K562 (cell line): ENCODE data around the gene CPLANE2. TPM values are rescaled to one million over a fixed set of nuclear protein-coding genes. Genes with fewer than 3 reads are reported as not detected.

Experiments
- ATAC-seq: fragments of 200-7000 bp; cut with Tn5 transposase; 3 replicates; pipeline ENCODE4 v1.9.1; 2020; ENCODE audit warnings: moderate library complexity
- BruUV-seq: library from RNA; stranded (reverse); fragments of 400-500 nt; replicated peaks from 2 replicates; lab custom pipeline; 2021; lab: Mats Ljungman, UMichigan
- CTCF ChIA-PET: fragments of 300-600 bp; formaldehyde crosslinking; extraction: SDS; loops from one replicate; lab custom pipeline; 2021; ENCODE audit warnings: low intra/inter-chr PET ratio; lab: Yijun Ruan, JAX
- POLR2A ChIA-PET: fragments of 300-600, 350-650 bp; sonication (Branson Sonifier 250); formaldehyde crosslinking; extraction: SDS; loops from one replicate; lab custom pipeline; 2021; ENCODE audit warnings: antibody characterized with exemption, inconsistent platforms; lab: Yijun Ruan, JAX
- DNase-seq, 4 experiments: peaks; one replicate each; pipeline versions ENCODE4 v3.0.0 to v3.0.0-alpha.2; 2011 to 2018; ENCODE audit warnings: low spot score in 3 of 4, mixed read lengths in 3 of 4; ENCODE audit errors: extremely low read depth in 1 of 4
- FAIRE-seq: peaks from 2 replicates; lab custom pipeline; 2011; peaks lifted over from hg19 to GRCh38; lab: Jason Lieb, UNC
- H2AFZ ChIP-seq: 2 replicates; pipeline ENCODE4 v1.6.0; 2011; ENCODE audit warnings: low read depth, low read length, control low read depth, inconsistent platforms
- H3K27ac ChIP-seq: fragments of 200-600 bp; 3 replicates; pipeline ENCODE4 v1.8.0; 2011; ENCODE audit warnings: low read depth, mild to moderate bottlenecking, control low read depth, inconsistent platforms, low read length, moderate library complexity, mixed read lengths; ENCODE audit errors: extremely low read depth
- H3K27me3 ChIP-seq, 2 experiments: fragments of 300-600 bp in 1 of 2; 2 replicates in 1 of 2; 3 replicates in 1 of 2; pipeline versions ENCODE4 v1.6.0 to v1.8.0; 2011; ENCODE audit warnings: inconsistent platforms in 2 of 2, low read length in 2 of 2, mild to moderate bottlenecking in 1 of 2, mixed read lengths in 1 of 2, moderate library complexity in 1 of 2; ENCODE audit not compliant: control insufficient read depth in 2 of 2, insufficient read depth in 2 of 2
- H3K36me3 ChIP-seq: fragments of 300-600 bp; 3 replicates; pipeline ENCODE4 v1.8.0; 2011; ENCODE audit warnings: mild to moderate bottlenecking, low read length, inconsistent platforms; ENCODE audit not compliant: control insufficient read depth, insufficient read depth
- H3K4me1 ChIP-seq, 2 experiments: fragments of 200-600 bp in 1 of 2; replicated peaks in 1 of 2; 2 replicates in 1 of 2; 3 replicates in 1 of 2; pipeline versions ENCODE4 v1.5.1 to v1.8.0; 2011; ENCODE audit warnings: inconsistent platforms in 2 of 2, low read length in 2 of 2, mild to moderate bottlenecking in 1 of 2, mixed read lengths in 1 of 2, moderate library complexity in 1 of 2; ENCODE audit not compliant: control insufficient read depth in 2 of 2, insufficient read depth in 2 of 2
- H3K4me2 ChIP-seq: 2 replicates; pipeline ENCODE4 v1.6.1; 2011; ENCODE audit warnings: low read length, control low read depth, inconsistent platforms, mixed read lengths; ENCODE audit not compliant: insufficient read depth
- H3K4me3 ChIP-seq: fragments of 200-600 bp; sonication (generic), shearing (Covaris generic); 2 replicates; pipeline ENCODE4 v1.5.1; 2016; ENCODE audit warnings: control low read depth, inconsistent platforms
- H3K79me2 ChIP-seq: fragments of 200-600 bp; 3 replicates; pipeline ENCODE4 v1.8.0; 2011; ENCODE audit warnings: low read length, inconsistent platforms; ENCODE audit not compliant: control insufficient read depth, insufficient read depth
- H3K9ac ChIP-seq, 2 experiments: 2 replicates each; pipeline versions ENCODE4 v1.6.0 to v1.6.1; 2011; ENCODE audit warnings: low read depth in 2 of 2, low read length in 2 of 2, control low read depth in 1 of 2, inconsistent platforms in 1 of 2, mild to moderate bottlenecking in 1 of 2, mixed read lengths in 1 of 2; ENCODE audit not compliant: insufficient read depth in 1 of 2
- H3K9me1 ChIP-seq: one replicate; pipeline ENCODE4 v1.6.0; 2011; ENCODE audit warnings: inconsistent platforms, mild to moderate bottlenecking, low read length, moderate library complexity; ENCODE audit not compliant: control insufficient read depth, insufficient read depth
- H3K9me3 ChIP-seq: replicated peaks from 2 replicates; pipeline ENCODE4 v1.5.1; 2011; ENCODE audit warnings: low read depth, low read length, inconsistent platforms; ENCODE audit not compliant: control insufficient read depth, insufficient read depth
- H4K20me1 ChIP-seq: replicated peaks from 2 replicates; pipeline ENCODE4 v1.6.1; 2011; ENCODE audit warnings: low read length, inconsistent platforms, mixed read lengths; ENCODE audit not compliant: control insufficient read depth, insufficient read depth
- ETV1 ChIP-seq: fragments of 450-650 bp; conservative IDR thresholded peaks from 2 replicates; pipeline ENCODE4 v1.6.1; 2016; ENCODE audit warnings: missing genetic modification characterization, control low read depth, low read depth, missing compliant biosample characterization
- SAP30 ChIP-seq: fragments of 200-600 bp; sonication (generic); IDR thresholded peaks from 2 replicates; pipeline ENCODE4 v1.6.1; 2012; ENCODE audit warnings: borderline replicate concordance, low read depth, mild to moderate bottlenecking, moderate library complexity, low read length, control low read depth, inconsistent platforms; ENCODE audit not compliant: insufficient read depth, poor library complexity, severe bottlenecking
- ZNF512 ChIP-seq: IDR thresholded peaks from 2 replicates; pipeline ENCODE4 v1.6.1; 2016; ENCODE audit warnings: missing genetic modification characterization, missing compliant biosample characterization
- ZNF76 ChIP-seq: fragments of 250-450 bp; sonication (Bioruptor Pico); IDR thresholded peaks from 2 replicates; pipeline ENCODE4 v1.4.0; 2020; ENCODE audit warnings: mild to moderate bottlenecking, moderate library complexity, borderline replicate concordance
- WGBS: fragments of 100-300 bp; shearing (Covaris generic); methylation state at CpG from one replicate; pipeline ENCODE4 v1.1.6; 2016; ENCODE audit warnings: low coverage, mixed read lengths; ENCODE audit not compliant: insufficient coverage; ENCODE audit errors: missing lambda C conversion rate; 5-methylcytosine and 5-hydroxymethylcytosine counted together
- in situ Hi-C: fragments of 300-500 bp; cut with MboI; formaldehyde crosslinking; loops from 4 replicates; pipeline ENCODE4 v1.15.0; 2018; ENCODE audit warnings: inconsistent platforms, mixed read lengths
- intact Hi-C: fragments of 100-400 bp; cut with micrococcal nuclease; formaldehyde crosslinking; loops from 2 replicates; pipeline ENCODE4 v1.14.2; 2022
- polyA plus RNA-seq, 8 experiments: library from polyadenylated mRNA; depleted of rRNA in 4 of 8; stranded (reverse) in 5 of 8; unstranded in 3 of 8; fragments of >200 nt; fragmentation: Nextera tagmentation in 2 of 8; fragmentation: Illumina TruSeq in 1 of 8; extraction: Ambion mirVana in 2 of 8; extraction: Trizol in 1 of 8; gene quantifications; 2 replicates each; pipeline versions ENCODE4 v1.2.1 to v1.2.3, GENCODE V29; 2011 to 2014; ENCODE audit warnings: inconsistent platforms in 1 of 8, missing spikeins in 1 of 8
- total RNA-seq, 7 experiments: library from RNA; depleted of rRNA in 6 of 7; stranded (reverse); fragments of >200 nt in 6 of 7; fragmentation: Illumina TruSeq in 2 of 7; extraction: Trizol in 2 of 7; gene quantifications; 2 replicates each; pipeline versions ENCODE4 v1.2.1 to v1.2.3, GENCODE V29; 2011 to 2021; ENCODE audit warnings: low replicate concordance in 1 of 7

The CPLANE2 gene
- total and polyA plus RNA-seq, 9 of the 15 experiments (the other 6 are each of a cell fraction or from before 2014, with no cell fraction given), result 0.17 to 20.9 (median 8.1) TPM

- FAIRE-seq (no peak), DNase-seq (no peak), ATAC-seq (no peak)
- Histone ChIP-seq H3K36me3 (no peaks in the 10 kb centered on the region), H3K27me3 (no peaks in the 10 kb centered on the region), H3K4me3 (no peak overlapping the region), H4K20me1 (no peaks in the 10 kb centered on the region), H3K79me2 (no peaks in the 10 kb centered on the region), H2AFZ (peak overlapping the region; percentile 18; the same call in 1 of the 2 replicates), H3K9me1 (no peaks in the 10 kb centered on the region), H3K9me3 (no peaks in the 10 kb centered on the region), H3K9ac (peak overlapping the region in 1 of 2 experiments; percentile 38; a peak in 2 of 4 replicates), H3K4me2 (no peak overlapping the region), H3K4me1 (peaks cover 12% of the 10 kb centered on the region in 2 experiments), H3K27ac (no peak overlapping the region)
- POLR2A ChIA-PET, result interaction anchor here (0.7 kb wide), 1 partner anchor 113 kb away, joined by 3 read pairs; no protein-coding TSS in a partner anchor
- in situ Hi-C loops, result loop anchor here (5.0 kb wide), 1 partner anchor 180 kb away; no protein-coding TSS in a partner anchor
- CTCF ChIA-PET, result no interaction called here
- no peak for TF ChIP-seq ETV1 (tag)
- no peak for TF ChIP-seq SAP30
- no TSS peak for BruUV-seq
- 30% methylated on average over 6 of the region's 6 CpGs for WGBS
- intact Hi-C loops, result loop anchor here (2.0 kb wide), 1 partner anchor 53 kb away; no protein-coding TSS in a partner anchor
These were observed 45.0 kb downstream of the CPLANE2 start for GRCh38 chr1:16191916-16192546.

DNA sequence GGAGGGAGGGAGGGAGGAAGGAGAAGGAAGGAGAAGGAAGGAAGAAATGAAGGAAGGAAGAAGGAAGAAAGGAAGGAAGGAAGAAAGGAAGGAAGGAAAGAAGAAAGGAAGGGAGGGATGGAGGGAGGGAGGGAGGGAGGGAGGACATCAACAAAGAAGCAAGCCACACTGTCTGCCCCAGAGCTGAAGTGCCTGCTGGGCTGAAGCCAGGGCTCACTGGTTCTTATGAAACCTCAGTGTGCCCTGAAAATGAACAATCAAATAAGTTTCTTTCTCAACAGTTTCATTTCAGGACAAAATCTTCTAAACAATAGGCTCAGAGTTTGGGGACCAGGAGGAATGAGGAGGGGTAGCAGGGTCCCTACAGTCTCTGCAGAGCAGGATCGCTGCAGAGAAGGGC is 45.7 kb downstream of the CPLANE2 start:
- H3K36me3 ChIP-seq, result no peaks in the 10 kb centered on the region
- TF ChIP-seq ZNF76, result no peak
- 0 out of 2 replicates have a peak, but pooled peaks have one; percentile 20 for TF ChIP-seq ZNF512 (tag)
- in situ Hi-C loops (loop anchor here (5.0 kb wide), 1 partner anchor 179 kb away; no protein-coding TSS in a partner anchor), intact Hi-C loops (loop anchor here (2.0 kb wide), 1 partner anchor 53 kb away; no protein-coding TSS in a partner anchor)
- H3K4me3 ChIP-seq, result no peak overlapping the region
- no peaks in the 10 kb centered on the region for H3K9me3 ChIP-seq
- DNase-seq (no peak), FAIRE-seq (no peak), ATAC-seq (no peak)
- H2AFZ ChIP-seq, result no peak overlapping the region
- H3K4me2 ChIP-seq, result no peak overlapping the region
- H3K9ac ChIP-seq, result peak overlapping the region in 1 of 2 experiments; percentile 38; a peak in 2 of 4 replicates
- no TSS peak for BruUV-seq
- H3K27ac ChIP-seq, result no peak overlapping the region
- H3K9me1 ChIP-seq, result no peaks in the 10 kb centered on the region
- ChIA-PET POLR2A (interaction anchor here (0.7 to 1.1 kb wide), 3 partner anchors 11 to 113 kb away, joined by 3 to 4 read pairs (median 3); no protein-coding TSS in a partner anchor), CTCF (interaction anchor here (0.9 kb wide), 1 partner anchor 113 kb away, joined by 3 read pairs; no protein-coding TSS in a partner anchor)
- H3K4me1 ChIP-seq, result peaks cover 12% of the 10 kb centered on the region in 2 experiments
- H3K79me2 ChIP-seq, result no peaks in the 10 kb centered on the region
- H4K20me1 ChIP-seq, result no peaks in the 10 kb centered on the region
- H3K27me3 ChIP-seq, result no peaks in the 10 kb centered on the region
- 0% methylated on average over 1 of the region's 1 CpG for WGBS
